Measurements from ENCODE around the gene KREMEN1. TPM values are rescaled to one million over a fixed set of nuclear protein-coding genes. Genes with fewer than 3 reads are reported as not detected.

Gene KREMEN1
- total and polyA plus RNA-seq, 12 donors = 4.3 to 58.7 (median 27.8) TPM

GRCh38 chr22:29143941-29144785 lies 71.3 kb downstream of the KREMEN1 start:
- TF ChIP-seq POLR2A (IDR thresholded peaks at IDR 0.05) = no peak
- no peaks in the 10 kb centered on the region for H3K9me3 ChIP-seq (replicated peaks in 1 of 3)
- DNase-seq = peak in 3 of 7 donors; percentile 15 to 41 (median 20)
- peaks cover 0 to 23% of the 10 kb centered on the region in 2 donors for H3K36me3 ChIP-seq (replicated peaks in 1 of 2)
- H3K4me1 ChIP-seq (replicated peaks in 1 of 2) = peaks cover 14 to 27% of the 10 kb centered on the region in 2 donors
- 90 to 92% (median 91%) methylated on average over 10 to 16 of the region's 16 CpGs for WGBS, 4 donors
- intact Hi-C loops (cut with DNase I) = no loop called here
- H3K27ac ChIP-seq = peak overlapping the region in 3 of 5 donors; percentile 71 to 86 (median 82)
- no peak overlapping the region for H3K4me3 ChIP-seq
- H3K27me3 ChIP-seq = no peaks in the 10 kb centered on the region

GRCh38 chr22:29144786-29145160 lies 71.9 kb downstream of the KREMEN1 start:
- no peaks in the 10 kb centered on the region for H3K9me3 ChIP-seq (replicated peaks in 1 of 3)
- WGBS, 4 donors = 71 to 93% (median 80%) methylated on average over 3 to 14 of the region's 14 CpGs
- peak in 1 of 7 donors; percentile 41 for DNase-seq
- TF ChIP-seq POLR2A (IDR thresholded peaks at IDR 0.05) = no peak
- TF ChIP-seq CTCF (IDR thresholded peaks at IDR 0.05) = no peak
- peak overlapping the region in 4 of 5 donors; percentile 70 to 86 (median 76) for H3K27ac ChIP-seq
- intact Hi-C loops (cut with DNase I) = no loop called here
- no peak overlapping the region for H3K4me3 ChIP-seq
- no peaks in the 10 kb centered on the region for H3K27me3 ChIP-seq
- H3K36me3 ChIP-seq (replicated peaks in 1 of 2) = peaks cover 0 to 17% of the 10 kb centered on the region in 2 donors
- peaks cover 19 to 30% of the 10 kb centered on the region in 2 donors for H3K4me1 ChIP-seq (replicated peaks in 1 of 2)

GRCh38 chr22:29145321-29146072 lies 72.7 kb downstream of the KREMEN1 start:
- no peaks in the 10 kb centered on the region for H3K9me3 ChIP-seq (replicated peaks in 1 of 3)
- 47 to 68% (median 50%) methylated on average over 14 to 27 of the region's 27 CpGs for WGBS, 4 donors
- DNase-seq = peak; percentile 43 to 87 (median 83)
- no peaks in the 10 kb centered on the region for H3K27me3 ChIP-seq
- intact Hi-C loops (cut with DNase I) = no loop called here
- H3K27ac ChIP-seq = peak overlapping the region; percentile 70 to 86 (median 78)
- H3K36me3 ChIP-seq (replicated peaks in 1 of 2) = peaks cover 0 to 17% of the 10 kb centered on the region in 2 donors
- H3K4me3 ChIP-seq = no peak overlapping the region
- H3K4me1 ChIP-seq (replicated peaks in 1 of 2) = peaks cover 27 to 30% of the 10 kb centered on the region in 2 donors
- TF ChIP-seq CTCF (IDR thresholded peaks at IDR 0.05) (no peak), POLR2A (IDR thresholded peaks at IDR 0.05) (peak; percentile 6 to 67)

GRCh38 chr22:29146091-29146560 lies 73.3 kb downstream of the KREMEN1 start:
- Histone ChIP-seq H3K36me3 (replicated peaks in 1 of 2) (peaks cover 0 to 17% of the 10 kb centered on the region in 2 donors), H3K4me1 (replicated peaks in 1 of 2) (peaks cover 33% of the 10 kb centered on the region in 2 donors), H3K4me3 (no peak overlapping the region), H3K27ac (peak overlapping the region; percentile 70 to 86 (median 78)), H3K27me3 (no peaks in the 10 kb centered on the region), H3K9me3 (replicated peaks in 1 of 3) (no peaks in the 10 kb centered on the region)
- TF ChIP-seq CTCF (IDR thresholded peaks at IDR 0.05) = no peak
- no peak for TF ChIP-seq POLR2A (IDR thresholded peaks at IDR 0.05)
- DNase-seq = peak in 1 of 7 donors; percentile 11
- 81 to 92% (median 85%) methylated on average over 14 of the region's 14 CpGs for WGBS, 4 donors
- intact Hi-C loops (cut with DNase I) = no loop called here
